GM12878 (cell line): ENCODE results near the gene DPP6. TPM values are rescaled to one million over a fixed set of nuclear protein-coding genes. Genes with fewer than 3 reads are reported as not detected.

Source experiments
- ATAC-seq: fragments of 200-7000 bp; cut with Tn5 transposase; 3 replicates; pipeline ENCODE4 v1.9.1; 2020; ENCODE audit warnings: mild to moderate bottlenecking, moderate library complexity
- BruUV-seq: library from RNA; stranded (reverse); fragments of 400-500 nt; replicated peaks from 2 replicates; lab custom pipeline; 2021; lab: Mats Ljungman, UMichigan
- CTCF ChIA-PET: fragments of 300-600 bp; sonication (Branson Sonifier 250); formaldehyde crosslinking; extraction: SDS; loops from one replicate; lab custom pipeline; 2021; ENCODE audit warnings: inconsistent platforms; lab: Yijun Ruan, JAX
- POLR2A ChIA-PET: fragments of 350-600 bp; formaldehyde crosslinking; extraction: SDS; loops from one replicate; lab custom pipeline; 2021; ENCODE audit warnings: inconsistent platforms; lab: Charles Lee
- RAD21 ChIA-PET: fragments of 300-600 bp; sonication (Branson Sonifier 250); formaldehyde crosslinking; loops from one replicate; lab custom pipeline; 2023; ENCODE audit warnings: antibody characterized with exemption; ENCODE audit not compliant: unreplicated experiment; lab: Charles Lee
- SMC1A ChIA-PET: fragments of 300-600 bp; sonication (Branson Sonifier 250); formaldehyde crosslinking; loops from one replicate; lab custom pipeline; 2023; ENCODE audit not compliant: unreplicated experiment, uncharacterized antibody; lab: Charles Lee
- DNase-seq: peaks from one replicate; pipeline ENCODE4 v3.0.0-alpha.2; 2011; ENCODE audit warnings: low read depth, low spot score
- FAIRE-seq: peaks from 3 replicates; lab custom pipeline; 2011; peaks lifted over from hg19 to GRCh38; lab: Jason Lieb, UNC
- H2AFZ ChIP-seq: 2 replicates; pipeline ENCODE4 v1.6.0; 2011; ENCODE audit warnings: low read depth, low read length, control low read depth; ENCODE audit not compliant: control insufficient read depth
- H3K27ac ChIP-seq: 2 replicates; pipeline ENCODE4 v1.5.1; 2011; ENCODE audit warnings: control low read depth; ENCODE audit not compliant: control insufficient read depth, insufficient read depth
- H3K27me3 ChIP-seq, 2 experiments: replicated peaks in 1 of 2; 2 replicates each; pipeline versions ENCODE4 v1.6.0 to v1.6.1; 2011; ENCODE audit warnings: low read length in 1 of 2; ENCODE audit not compliant: control insufficient read depth in 2 of 2, insufficient read depth in 2 of 2
- H3K36me3 ChIP-seq, 2 experiments: 2 replicates each; pipeline ENCODE4 v1.5.1; 2011; ENCODE audit warnings: low read length in 1 of 2; ENCODE audit not compliant: control insufficient read depth in 2 of 2, insufficient read depth in 2 of 2
- H3K4me1 ChIP-seq: 2 replicates; pipeline ENCODE4 v1.6.1; 2011; ENCODE audit warnings: mild to moderate bottlenecking, low read length, moderate library complexity, mixed read lengths; ENCODE audit not compliant: control insufficient read depth, insufficient read depth
- H3K4me2 ChIP-seq: 2 replicates; pipeline ENCODE4 v1.6.0; 2011; ENCODE audit warnings: control low read depth; ENCODE audit not compliant: control insufficient read depth, insufficient read depth
- H3K4me3 ChIP-seq: fragments of 200-600 bp; sonication (generic); 2 replicates; pipeline ENCODE4 v1.5.1; 2016
- H3K79me2 ChIP-seq: 2 replicates; pipeline ENCODE4 v1.6.0; 2011; ENCODE audit warnings: low read length; ENCODE audit not compliant: control insufficient read depth, insufficient read depth
- H3K9ac ChIP-seq: 2 replicates; pipeline ENCODE4 v1.8.0; 2011; ENCODE audit warnings: low read length, control low read depth, mixed read lengths; ENCODE audit not compliant: control insufficient read depth, insufficient read depth
- H3K9me3 ChIP-seq: replicated peaks from 3 replicates; pipeline ENCODE4 v1.5.1; 2011; ENCODE audit warnings: mild to moderate bottlenecking, low read length; ENCODE audit not compliant: control insufficient read depth, insufficient read depth
- H4K20me1 ChIP-seq: 2 replicates; pipeline ENCODE4 v1.6.0; 2011; ENCODE audit not compliant: control insufficient read depth, insufficient read depth
- ATF7 ChIP-seq: fragments of 450-650 bp; IDR thresholded peaks from 2 replicates; pipeline ENCODE4 v1.6.1; 2016; ENCODE audit warnings: low read depth, mild to moderate bottlenecking
- BCL11A ChIP-seq: IDR thresholded peaks from 2 replicates; pipeline ENCODE4 v1.6.1; 2011; ENCODE audit warnings: low read depth, low read length
- CBX5 ChIP-seq: sonication (generic); IDR thresholded peaks from 2 replicates; pipeline ENCODE4 v1.6.1; 2016; ENCODE audit warnings: low read depth, moderate library complexity, mild to moderate bottlenecking, inconsistent platforms
- DPF2 ChIP-seq: fragments of 450-650 bp; IDR thresholded peaks from 2 replicates; pipeline ENCODE4 v1.6.1; 2017; ENCODE audit warnings: mild to moderate bottlenecking
- EP300 ChIP-seq, 2 experiments: fragments of 150-350 bp in 1 of 2; IDR thresholded peaks; 2 replicates each; pipeline ENCODE4 v1.6.1; 2011 to 2012; ENCODE audit warnings: low read depth in 2 of 2, low read length in 2 of 2, borderline replicate concordance in 1 of 2, improper control_type of control experiment in 1 of 2, inconsistent platforms in 1 of 2; ENCODE audit not compliant: control insufficient read depth in 1 of 2
- MAX ChIP-seq: IDR thresholded peaks from 2 replicates; pipeline ENCODE4 v1.6.1; 2012; ENCODE audit warnings: low read depth, low read length, improper control_type of control experiment
- MLLT1 ChIP-seq: fragments of 450-650 bp; IDR thresholded peaks from 2 replicates; pipeline ENCODE4 v1.6.1; 2016; ENCODE audit warnings: mild to moderate bottlenecking
- NBN ChIP-seq: fragments of 450-650 bp; IDR thresholded peaks from 2 replicates; pipeline ENCODE4 v1.6.1; 2016
- PAX5 ChIP-seq: IDR thresholded peaks from 2 replicates; pipeline ENCODE4 v1.6.1; 2011; ENCODE audit warnings: low read depth, low read length, borderline replicate concordance
- RAD51 ChIP-seq: fragments of 450-650 bp; IDR thresholded peaks from 2 replicates; pipeline ENCODE4 v1.6.1; 2016; ENCODE audit warnings: moderate library complexity, mild to moderate bottlenecking, inconsistent platforms
- RCOR1 ChIP-seq: conservative IDR thresholded peaks from 2 replicates; pipeline ENCODE4 v1.6.1; 2012; ENCODE audit warnings: low read depth, low read length, improper control_type of control experiment
- TBL1XR1 ChIP-seq: IDR thresholded peaks from 2 replicates; pipeline ENCODE4 v1.6.1; 2012; ENCODE audit warnings: low read depth, low read length, improper control_type of control experiment
- ZNF24 ChIP-seq: fragments of 450-650 bp; IDR thresholded peaks from 2 replicates; pipeline ENCODE4 v1.6.1; 2017; ENCODE audit warnings: antibody characterized with exemption, mild to moderate bottlenecking
- ZNF687 ChIP-seq: fragments of 450-650 bp; IDR thresholded peaks from 2 replicates; pipeline ENCODE4 v1.6.1; 2017; ENCODE audit warnings: mild to moderate bottlenecking, moderate library complexity
- WGBS: methylation state at CpG from one replicate; pipeline ENCODE4 v1.1.6; 2016; ENCODE audit warnings: low lambda C conversion rate; ENCODE audit not compliant: insufficient replicate concordance, insufficient coverage; ENCODE audit errors: missing lambda C conversion rate; 5-methylcytosine and 5-hydroxymethylcytosine counted together
- in situ Hi-C: fragments of 300-500 bp; cut with MboI; formaldehyde crosslinking; loops from 9 replicates; pipeline ENCODE4 v1.14.3; 2018; ENCODE audit warnings: mixed read lengths
- intact Hi-C: fragments of 100-400 bp; cut with micrococcal nuclease; formaldehyde crosslinking; loops from one replicate; pipeline ENCODE4 v1.14.2; 2022; ENCODE audit not compliant: unreplicated experiment
- polyA plus RNA-seq, 11 experiments: library from polyadenylated mRNA; depleted of rRNA in 4 of 11; unstranded in 6 of 11; stranded (reverse) in 5 of 11; fragments of >200 nt; fragmentation: Nextera tagmentation in 4 of 11; fragmentation: Illumina TruSeq in 1 of 11; extraction: Ambion mirVana in 4 of 11; extraction: Trizol in 1 of 11; gene quantifications; 1 replicate in 1 of 11; 2 replicates in 10 of 11; pipeline versions ENCODE4 v1.2.1 to v1.2.3, GENCODE V29; 2011 to 2016; ENCODE audit warnings: inconsistent platforms in 2 of 11, missing spikeins in 2 of 11, low read depth in 1 of 11
- total RNA-seq, 4 experiments: library from RNA; depleted of rRNA in 3 of 4; stranded (reverse); fragments of >200 nt in 3 of 4; fragmentation: Illumina TruSeq in 1 of 4; extraction: Trizol in 1 of 4; gene quantifications; 2 replicates each; pipeline versions ENCODE4 v1.2.1 to v1.2.3, GENCODE V29; 2013 to 2021
- TF ChIP-seq, protein P1 (sequence below): fragments of 150-350 bp; IDR thresholded peaks from 2 replicates; pipeline ENCODE4 v1.6.1; 2016; ENCODE audit warnings: low read depth, low read length

The DPP6 gene
- total and polyA plus RNA-seq, 10 of the 15 experiments (the other 5 are each of a cell fraction or from before 2014, with no cell fraction given) = not detected

GRCh38 chr7:154469652-154470051 is 417.5 kb downstream of the DPP6 start:
- Histone ChIP-seq H3K79me2 (no peaks in the 10 kb centered on the region), H3K27me3 (no peaks in the 10 kb centered on the region), H3K4me2 (no peak overlapping the region), H3K27ac (no peak overlapping the region), H3K9ac (no peak overlapping the region), H3K9me3 (no peaks in the 10 kb centered on the region)
- RAD21 ChIA-PET = no interaction called here
- POLR2A ChIA-PET = no interaction called here
- ATAC-seq (no peak), FAIRE-seq (no peak)
- CTCF ChIA-PET = no interaction called here
- in situ Hi-C loops = no loop called here
- no peak for TF ChIP-seq ATF7
- no peak for TF ChIP-seq ZNF24
- no peak for TF ChIP-seq MAX
- TF ChIP-seq ZNF687 = no peak
- no peak for TF ChIP-seq EP300 (IDR thresholded peaks at IDR 0.05; ENCODE audit: borderline replicate concordance in 1 of 2, control insufficient read depth in 1 of 2, low read depth in 2 of 2, low read length in 2 of 2)
- TF ChIP-seq CBX5 = no peak
- no peak for TF ChIP-seq PAX5
- TF ChIP-seq, protein P1, sequence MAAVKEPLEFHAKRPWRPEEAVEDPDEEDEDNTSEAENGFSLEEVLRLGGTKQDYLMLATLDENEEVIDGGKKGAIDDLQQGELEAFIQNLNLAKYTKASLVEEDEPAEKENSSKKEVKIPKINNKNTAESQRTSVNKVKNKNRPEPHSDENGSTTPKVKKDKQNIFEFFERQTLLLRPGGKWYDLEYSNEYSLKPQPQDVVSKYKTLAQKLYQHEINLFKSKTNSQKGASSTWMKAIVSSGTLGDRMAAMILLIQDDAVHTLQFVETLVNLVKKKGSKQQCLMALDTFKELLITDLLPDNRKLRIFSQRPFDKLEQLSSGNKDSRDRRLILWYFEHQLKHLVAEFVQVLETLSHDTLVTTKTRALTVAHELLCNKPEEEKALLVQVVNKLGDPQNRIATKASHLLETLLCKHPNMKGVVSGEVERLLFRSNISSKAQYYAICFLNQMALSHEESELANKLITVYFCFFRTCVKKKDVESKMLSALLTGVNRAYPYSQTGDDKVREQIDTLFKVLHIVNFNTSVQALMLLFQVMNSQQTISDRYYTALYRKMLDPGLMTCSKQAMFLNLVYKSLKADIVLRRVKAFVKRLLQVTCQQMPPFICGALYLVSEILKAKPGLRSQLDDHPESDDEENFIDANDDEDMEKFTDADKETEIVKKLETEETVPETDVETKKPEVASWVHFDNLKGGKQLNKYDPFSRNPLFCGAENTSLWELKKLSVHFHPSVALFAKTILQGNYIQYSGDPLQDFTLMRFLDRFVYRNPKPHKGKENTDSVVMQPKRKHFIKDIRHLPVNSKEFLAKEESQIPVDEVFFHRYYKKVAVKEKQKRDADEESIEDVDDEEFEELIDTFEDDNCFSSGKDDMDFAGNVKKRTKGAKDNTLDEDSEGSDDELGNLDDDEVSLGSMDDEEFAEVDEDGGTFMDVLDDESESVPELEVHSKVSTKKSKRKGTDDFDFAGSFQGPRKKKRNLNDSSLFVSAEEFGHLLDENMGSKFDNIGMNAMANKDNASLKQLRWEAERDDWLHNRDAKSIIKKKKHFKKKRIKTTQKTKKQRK = no peak
- no peak for TF ChIP-seq RAD51
- TF ChIP-seq DPF2 = no peak
- no peak for TF ChIP-seq MLLT1
- no peak for TF ChIP-seq NBN
- TF ChIP-seq RCOR1 = no peak
- no peak for TF ChIP-seq TBL1XR1
- TF ChIP-seq BCL11A = no peak
- TF ChIP-seq, all 136 proteins: peak for 0
- Histone ChIP-seq H3K36me3 (no peaks in the 10 kb centered on the region), H3K4me3 (no peak overlapping the region), H2AFZ (no peak overlapping the region), H4K20me1 (no peaks in the 10 kb centered on the region), H3K4me1 (no peaks in the 10 kb centered on the region)
- WGBS = 18% methylated on average over 5 of the region's 5 CpGs
- no TSS peak for BruUV-seq
- intact Hi-C loops = no loop called here
- no peak for DNase-seq
- SMC1A ChIA-PET = no interaction called here
